DMS 273 (cell line): ENCODE results near the gene MYO3A.

Experiments
- DNase-seq: peaks from one replicate; lab custom pipeline; 2025; ENCODE audit not compliant: unreplicated experiment; lab: John Stamatoyannopoulos, UW

Gene MYO3A

DNA sequence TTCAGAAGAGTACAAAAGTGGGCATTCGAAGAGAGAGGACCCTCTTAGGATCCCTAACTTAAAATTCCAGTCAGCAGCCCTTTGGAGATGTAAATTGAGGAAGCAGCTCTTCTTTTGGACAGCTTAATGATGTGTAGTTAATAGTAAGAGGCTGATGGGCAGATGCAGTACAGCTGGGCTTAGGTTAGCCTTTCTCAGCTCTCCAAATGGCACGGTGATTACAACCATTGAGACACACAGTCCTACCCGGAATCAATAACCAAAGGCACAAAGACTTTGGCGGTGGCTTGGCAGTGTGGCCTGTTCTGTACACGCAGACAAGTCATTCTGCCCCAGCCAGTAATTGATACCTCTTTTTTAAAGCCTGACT, 309.3 kb downstream of the MYO3A start:
- no peak for DNase-seq

DNA sequence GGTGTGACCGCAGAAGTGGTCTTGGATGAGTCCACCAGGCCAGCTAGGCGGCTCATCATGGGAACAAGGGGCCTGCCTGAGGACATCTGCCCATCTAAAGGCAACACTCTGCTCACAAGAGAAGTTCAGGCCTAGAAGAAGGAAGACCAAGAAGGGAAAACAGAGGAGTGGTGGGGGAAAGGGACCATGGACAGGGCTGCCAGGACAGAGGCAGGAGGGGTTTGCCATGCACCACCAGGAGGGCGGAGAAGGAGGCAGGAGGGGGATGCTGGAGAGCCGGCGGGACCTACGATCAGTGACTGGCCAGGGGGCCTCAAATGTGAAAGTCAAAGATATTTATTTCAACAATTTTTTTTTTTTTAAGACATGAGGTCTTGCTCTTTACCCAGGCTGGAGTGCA, 315.7 kb downstream of the MYO3A start:
- DNase-seq, result no peak

DNA sequence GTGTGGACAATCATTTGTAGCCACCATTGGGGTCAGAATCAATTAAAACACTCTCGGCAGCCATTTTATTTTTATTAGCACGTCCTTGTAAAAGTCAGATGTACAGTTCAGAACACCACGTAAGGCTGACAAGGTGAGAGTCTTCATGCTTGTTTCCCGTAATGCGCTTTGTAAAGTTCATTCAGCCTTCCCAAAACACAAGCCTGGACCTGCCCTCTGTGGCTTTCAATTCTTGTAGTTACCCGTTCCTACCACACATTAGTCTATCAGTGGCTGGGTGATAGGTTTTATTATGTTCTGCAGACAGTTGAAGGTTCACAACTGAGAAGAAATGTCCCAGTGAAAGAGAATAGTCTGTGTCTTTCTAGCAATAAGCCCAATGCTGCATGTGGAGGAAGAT, 317.9 kb downstream of the MYO3A start:
- no peak for DNase-seq

DNA sequence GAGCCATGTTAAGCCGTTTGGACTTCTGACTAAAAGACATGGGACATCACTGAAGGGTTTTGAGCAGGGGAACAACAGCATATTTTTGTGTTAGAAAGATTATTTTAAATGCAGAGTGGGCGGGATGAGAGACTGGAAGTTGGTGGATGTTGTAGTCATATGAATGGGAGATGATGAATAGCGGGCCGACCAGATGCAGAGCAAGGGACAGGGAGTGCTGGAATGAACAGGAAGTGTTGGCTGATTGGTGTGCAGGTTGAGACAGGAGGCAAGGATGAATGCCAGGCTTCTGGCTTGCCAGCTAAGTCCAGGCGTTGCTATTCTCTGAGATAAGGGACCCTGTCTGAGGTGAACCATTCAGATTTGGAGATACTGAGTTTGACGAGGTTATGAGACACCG, 320.6 kb downstream of the MYO3A start:
- DNase-seq, result no peak

DNA sequence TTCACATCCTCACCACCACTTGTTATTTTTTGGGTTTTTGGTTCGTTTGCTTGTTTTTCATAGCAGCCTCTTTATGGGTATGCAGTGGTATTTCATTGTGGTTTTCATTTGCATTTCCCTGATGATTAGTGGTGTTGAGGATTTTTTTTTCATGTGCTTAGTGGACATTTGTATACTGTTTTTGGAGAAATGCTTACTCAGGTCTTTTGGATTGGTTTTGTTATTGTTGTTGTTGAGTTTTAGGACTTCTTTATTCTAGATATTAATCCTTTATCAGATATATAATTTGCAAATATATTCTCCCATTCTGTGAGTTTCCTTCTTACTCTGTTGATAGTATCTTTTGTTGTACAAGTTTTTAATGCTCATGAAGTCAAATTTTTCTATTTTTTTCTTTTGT, 325.3 kb downstream of the MYO3A start:
- DNase-seq, result no peak
